ENCODE measurements around the gene EN1.

Gene EN1

DNA sequence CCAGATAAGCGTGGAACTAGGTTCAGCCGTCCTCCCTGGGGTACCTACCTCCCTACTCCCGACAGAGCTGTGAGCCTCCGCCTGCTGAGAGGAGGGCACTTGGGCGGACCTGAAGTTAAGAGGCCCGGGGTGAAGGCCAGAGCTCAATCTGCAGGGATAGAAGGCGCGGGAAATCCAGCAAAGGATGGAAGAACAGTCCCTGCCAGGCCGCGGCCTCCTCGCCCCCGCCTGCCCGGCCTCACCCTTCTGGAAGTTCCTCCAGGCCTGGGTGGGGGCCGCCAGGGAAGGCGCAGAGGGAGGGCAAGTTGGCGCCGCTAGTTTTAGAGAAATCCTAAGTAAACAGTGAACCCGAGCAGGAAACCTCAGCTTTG lies 13.0 kb downstream of the EN1 start:
- no peak for DNase-seq (ENCODE audit: low read depth, low spot score)
- POLR2A ChIA-PET: interaction anchor here (0.7 kb wide), 1 partner anchor 11 kb away, joined by 5 read pairs; no protein-coding TSS in a partner anchor
- CTCF ChIA-PET: no interaction called here
- TF ChIP-seq, protein P1, sequence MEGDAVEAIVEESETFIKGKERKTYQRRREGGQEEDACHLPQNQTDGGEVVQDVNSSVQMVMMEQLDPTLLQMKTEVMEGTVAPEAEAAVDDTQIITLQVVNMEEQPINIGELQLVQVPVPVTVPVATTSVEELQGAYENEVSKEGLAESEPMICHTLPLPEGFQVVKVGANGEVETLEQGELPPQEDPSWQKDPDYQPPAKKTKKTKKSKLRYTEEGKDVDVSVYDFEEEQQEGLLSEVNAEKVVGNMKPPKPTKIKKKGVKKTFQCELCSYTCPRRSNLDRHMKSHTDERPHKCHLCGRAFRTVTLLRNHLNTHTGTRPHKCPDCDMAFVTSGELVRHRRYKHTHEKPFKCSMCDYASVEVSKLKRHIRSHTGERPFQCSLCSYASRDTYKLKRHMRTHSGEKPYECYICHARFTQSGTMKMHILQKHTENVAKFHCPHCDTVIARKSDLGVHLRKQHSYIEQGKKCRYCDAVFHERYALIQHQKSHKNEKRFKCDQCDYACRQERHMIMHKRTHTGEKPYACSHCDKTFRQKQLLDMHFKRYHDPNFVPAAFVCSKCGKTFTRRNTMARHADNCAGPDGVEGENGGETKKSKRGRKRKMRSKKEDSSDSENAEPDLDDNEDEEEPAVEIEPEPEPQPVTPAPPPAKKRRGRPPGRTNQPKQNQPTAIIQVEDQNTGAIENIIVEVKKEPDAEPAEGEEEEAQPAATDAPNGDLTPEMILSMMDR (IDR thresholded peaks at IDR 0.05; ENCODE audit: insufficient read depth, low read length, missing control alignments): no peak
- H3K4me3 ChIP-seq (ENCODE audit: low read depth, low read length): no peak overlapping the region

DNA sequence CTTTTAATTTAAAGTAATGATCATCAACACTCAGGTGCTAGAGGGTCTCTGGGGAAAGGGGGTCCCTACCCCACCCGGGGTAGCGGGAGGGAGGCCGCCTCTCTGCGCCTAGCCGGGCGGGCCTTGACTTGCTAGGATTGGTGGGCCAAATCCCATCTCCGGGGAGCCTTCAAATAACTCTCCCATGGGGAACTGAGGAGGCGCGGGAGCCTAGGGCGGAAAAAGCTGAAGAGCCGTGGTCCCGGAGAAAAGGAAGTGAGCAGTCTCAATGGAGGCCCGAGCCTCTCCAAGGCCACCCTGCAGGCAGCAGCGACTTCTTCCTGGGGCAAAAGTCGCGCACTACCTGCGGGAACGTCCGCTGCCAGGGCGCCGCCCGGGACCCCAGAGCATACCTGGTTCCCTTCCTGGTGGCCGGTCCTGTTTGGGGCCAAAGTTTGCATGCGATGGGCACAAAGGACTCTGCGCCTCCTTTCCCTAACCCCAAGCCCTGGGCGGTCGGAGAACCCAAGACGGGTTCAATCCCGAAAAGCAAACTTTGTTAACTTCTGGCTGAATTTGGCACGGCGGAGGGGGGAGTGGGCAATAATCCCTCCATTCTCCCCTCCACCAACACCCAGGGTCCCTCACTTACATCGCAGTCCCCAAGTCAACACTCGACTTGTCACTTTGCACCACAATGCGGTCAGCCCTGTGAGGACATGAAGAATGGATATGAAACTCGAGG lies 13.6 kb downstream of the EN1 start:
- TF ChIP-seq, protein P1 (IDR thresholded peaks at IDR 0.05; ENCODE audit: insufficient read depth, low read length, missing control alignments): no peak
- ChIA-PET POLR2A (interaction anchor here (0.7 kb wide), 1 partner anchor 12 kb away, joined by 5 read pairs; no protein-coding TSS in a partner anchor), CTCF (no interaction called here)
- no peak overlapping the region for H3K4me3 ChIP-seq (ENCODE audit: low read depth, low read length)
- DNase-seq (ENCODE audit: low read depth, low spot score): no peak

DNA sequence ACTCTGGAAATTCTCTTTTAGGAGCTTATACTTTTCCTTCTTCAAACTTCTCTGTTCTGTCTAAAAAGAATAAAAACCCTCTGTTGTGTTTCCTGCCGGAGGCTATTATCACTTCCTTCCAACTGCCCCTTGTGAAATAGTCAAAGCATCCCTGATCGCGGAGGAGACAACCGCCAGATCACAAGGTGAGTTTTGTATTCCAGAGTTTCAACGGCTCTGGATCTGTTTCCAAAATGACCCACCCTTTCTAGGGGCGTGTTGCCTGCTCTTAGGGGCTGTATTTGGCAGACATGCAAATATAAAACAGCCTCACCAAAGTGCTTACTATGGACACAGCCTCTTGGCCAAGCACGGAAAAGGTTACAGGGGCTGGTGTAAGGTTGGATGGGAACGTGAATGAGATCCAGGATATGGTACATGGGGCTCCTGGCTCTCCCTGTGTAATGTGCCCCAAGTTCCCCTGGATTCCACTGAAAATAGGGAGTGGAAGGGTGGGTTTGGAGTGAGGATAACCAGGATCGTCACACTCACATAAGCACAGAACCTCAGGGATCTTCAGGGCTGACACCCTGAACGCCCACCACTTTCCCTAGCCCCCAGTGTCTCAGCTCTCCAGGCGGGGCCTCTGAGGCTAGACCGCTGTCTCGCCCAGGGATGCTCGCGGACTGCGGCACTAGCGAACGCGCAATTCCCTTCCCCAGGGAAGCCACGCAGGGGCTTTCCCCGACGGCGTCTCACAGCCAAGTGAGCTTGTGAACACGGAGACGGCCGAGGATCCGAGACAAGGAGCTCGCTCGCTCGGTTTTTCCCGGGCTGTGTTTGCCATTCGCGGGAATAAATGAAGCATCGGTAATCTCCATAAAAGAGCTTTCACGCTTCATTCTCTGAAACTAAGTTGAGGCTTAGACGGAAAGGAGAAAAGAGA lies 14.4 kb downstream of the EN1 start:
- POLR2A ChIA-PET: no interaction called here
- no peak for DNase-seq (ENCODE audit: low read depth, low spot score)
- TF ChIP-seq, protein P1 (IDR thresholded peaks at IDR 0.05; ENCODE audit: insufficient read depth, low read length, missing control alignments): no peak
- no peak overlapping the region for H3K4me3 ChIP-seq (ENCODE audit: low read depth, low read length)
- CTCF ChIA-PET: interaction anchor here (1.1 kb wide), 1 partner anchor 22 kb away, joined by 4 read pairs; no protein-coding TSS in a partner anchor

DNA sequence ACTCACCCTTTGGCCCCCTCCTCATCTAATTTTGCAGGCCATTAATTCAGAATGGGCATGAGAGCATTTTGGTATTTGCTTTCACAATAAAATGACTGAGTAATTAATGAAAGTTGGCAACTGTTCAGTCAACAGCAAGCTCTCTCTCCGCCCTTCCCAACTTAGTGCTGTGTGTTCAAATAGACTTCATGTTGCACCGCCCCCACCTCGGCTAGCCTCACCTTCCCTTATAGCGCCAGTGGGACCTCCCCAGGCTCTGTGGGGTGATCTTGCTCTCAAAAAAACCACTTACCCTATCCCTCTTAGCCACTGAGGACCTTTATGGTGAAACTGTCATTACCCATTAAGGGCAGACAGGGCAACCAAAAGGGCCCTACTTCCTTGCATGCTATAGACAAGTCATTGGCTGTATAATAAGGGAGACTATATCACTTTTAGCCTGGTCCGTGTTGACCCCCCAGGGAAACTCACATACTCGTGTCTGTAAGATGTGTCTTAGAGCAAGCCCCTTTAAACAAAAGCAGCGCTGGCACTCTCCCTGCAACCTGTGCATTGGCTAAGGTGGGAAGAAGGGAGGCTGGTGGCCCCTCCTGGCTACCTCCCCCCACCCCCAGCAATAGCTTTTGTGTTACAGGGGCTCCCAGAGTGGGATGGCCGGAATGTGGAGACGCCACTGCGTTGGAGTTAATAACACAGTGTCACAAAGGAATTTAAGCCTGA lies 15.2 kb downstream of the EN1 start:
- TF ChIP-seq, protein P1 (IDR thresholded peaks at IDR 0.05; ENCODE audit: insufficient read depth, low read length, missing control alignments): no peak
- ChIA-PET POLR2A (no interaction called here), CTCF (interaction anchor here (1.1 kb wide), 1 partner anchor 23 kb away, joined by 4 read pairs; no protein-coding TSS in a partner anchor)
- H3K4me3 ChIP-seq (ENCODE audit: low read depth, low read length): no peak overlapping the region
- no peak for DNase-seq (ENCODE audit: low read depth, low spot score)

DNA sequence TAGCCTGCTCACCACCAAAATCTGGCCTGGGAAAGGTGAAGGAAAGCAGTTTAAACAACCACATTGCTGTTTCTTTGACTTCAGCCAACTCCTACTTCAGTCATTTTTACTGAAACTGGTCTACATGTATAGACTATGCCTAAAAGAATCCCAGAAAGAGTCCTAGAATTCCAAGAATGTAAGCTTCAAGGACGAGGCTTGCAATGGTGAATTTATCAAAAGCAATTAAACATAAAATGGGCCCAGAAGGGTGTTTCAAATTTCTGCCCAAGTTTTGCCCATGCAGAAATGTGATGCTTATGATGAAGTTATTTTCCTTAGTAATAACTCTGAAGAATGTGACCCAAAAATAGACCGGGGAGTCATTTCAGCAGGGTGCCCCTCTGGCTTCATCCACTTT lies 16.6 kb downstream of the EN1 start:
- ChIA-PET CTCF (no interaction called here), POLR2A (no interaction called here)
- H3K4me3 ChIP-seq (ENCODE audit: low read depth, low read length): no peak overlapping the region
- TF ChIP-seq, protein P1 (IDR thresholded peaks at IDR 0.05; ENCODE audit: insufficient read depth, low read length, missing control alignments): no peak
- peak; percentile 40 for DNase-seq (ENCODE audit: low read depth, low spot score)
